IPS-18c (cell line): ENCODE results near the gene SGMS2.
A peak's percentile ranks its signal among the peaks of the same experiment; 100 is the strongest.
"Not testable (repeated sequence)": the region's sequence is repeated elsewhere in the genome, so short reads cannot be mapped to it uniquely, and the experiment has no call there.

Source experiments
- H3K4me3 ChIP-seq: 2 replicates; pipeline ENCODE4 v1.7.0; 2013; ENCODE audit warnings: low read depth, mild to moderate bottlenecking, low read length, moderate library complexity; ENCODE audit not compliant: insufficient read depth
- H3K9me3 ChIP-seq: one replicate; pipeline ENCODE4 v1.6.1; 2013; ENCODE audit warnings: mild to moderate bottlenecking, low read length, moderate library complexity; ENCODE audit not compliant: control insufficient read depth, insufficient read depth

The SGMS2 gene

DNA sequence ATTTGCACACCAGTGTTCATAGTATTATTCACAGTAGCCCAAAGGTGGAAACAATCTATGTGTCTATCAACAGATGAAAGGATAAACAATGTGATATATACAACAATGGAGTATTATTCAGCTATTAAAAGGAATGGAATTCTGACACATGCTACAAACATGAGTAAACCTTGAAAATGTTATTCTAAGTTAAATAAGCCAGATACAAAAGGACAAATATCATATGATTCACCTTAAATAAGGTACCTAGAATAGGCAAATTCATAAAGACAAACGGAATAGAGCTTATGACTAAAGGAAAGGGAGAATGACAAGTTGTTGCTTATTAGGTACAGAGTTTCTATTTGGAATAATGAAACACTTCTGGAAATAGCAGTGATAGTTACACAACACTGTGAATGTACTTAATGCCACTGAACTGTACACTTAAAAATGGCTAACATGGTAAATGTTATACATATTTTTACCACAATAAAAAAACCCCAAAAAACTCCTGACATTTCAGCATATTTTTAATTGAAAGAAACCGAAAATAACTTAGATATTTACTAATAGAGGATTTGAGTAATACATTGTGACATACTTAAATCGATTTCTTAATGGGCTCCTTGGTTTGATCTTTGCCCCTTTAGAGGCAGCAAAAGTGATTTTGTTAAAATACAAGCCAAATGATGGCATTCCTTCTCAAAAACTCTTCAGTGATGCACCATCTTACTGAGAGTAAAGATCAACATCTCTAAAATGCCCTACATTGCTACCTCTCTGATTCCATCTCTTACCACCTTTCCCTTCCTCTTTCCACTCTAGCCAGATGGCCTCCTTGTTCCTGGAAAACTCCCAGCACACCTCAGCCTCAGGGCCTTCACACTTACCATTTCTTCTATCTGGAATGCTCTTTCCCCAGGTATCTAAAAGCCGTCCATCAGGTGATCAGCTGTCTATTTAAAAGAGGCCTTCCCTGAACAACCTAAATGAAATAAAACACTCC, 98.0 kb downstream of the SGMS2 start:
- Histone ChIP-seq H3K4me3 (no peak overlapping the region), H3K9me3 (no peaks in the 10 kb centered on the region)

DNA sequence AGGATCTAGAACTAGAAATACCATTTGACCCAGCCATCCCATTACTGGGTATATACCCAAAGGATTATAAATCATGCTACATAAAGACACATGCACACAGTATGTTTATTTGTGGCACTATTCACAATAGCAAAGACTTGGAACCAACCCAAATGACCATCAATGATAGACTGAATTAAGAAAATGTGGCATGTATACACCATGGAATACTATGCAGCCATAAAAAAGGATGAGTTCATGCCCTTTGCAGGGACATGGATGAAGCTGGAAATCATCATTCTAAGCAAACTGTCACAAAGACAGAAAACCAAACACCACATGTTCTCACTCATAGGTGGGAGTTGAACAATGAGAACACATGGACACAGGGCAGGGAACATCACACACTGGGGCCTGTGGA, 101.0 kb downstream of the SGMS2 start:
- not testable (repeated sequence) for H3K4me3 ChIP-seq

DNA sequence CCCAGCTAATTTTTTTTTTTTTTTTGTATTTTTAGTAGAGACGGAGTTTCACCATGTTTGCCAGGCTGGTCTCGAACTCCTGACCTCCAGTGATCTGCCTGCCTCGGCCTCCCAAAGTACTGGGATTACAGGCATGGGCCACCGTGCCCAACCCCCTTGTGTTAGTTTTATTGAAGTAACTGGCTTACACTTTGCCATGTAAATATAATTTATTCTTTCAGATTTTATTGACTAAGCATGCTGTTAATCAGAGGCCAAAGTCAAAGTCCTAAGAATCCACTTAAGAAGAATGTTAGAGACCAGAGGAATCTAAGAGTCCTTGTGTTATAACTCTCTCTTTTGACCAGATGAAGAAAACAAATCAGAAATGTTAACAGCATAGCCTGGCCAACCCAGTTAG, 102.1 kb downstream of the SGMS2 start:
- not testable (repeated sequence) for H3K4me3 ChIP-seq, H3K9me3 ChIP-seq

More for the DNA sequence above, 101.0 kb downstream of the SGMS2 start:
- H3K9me3 ChIP-seq, result not testable (repeated sequence)

DNA sequence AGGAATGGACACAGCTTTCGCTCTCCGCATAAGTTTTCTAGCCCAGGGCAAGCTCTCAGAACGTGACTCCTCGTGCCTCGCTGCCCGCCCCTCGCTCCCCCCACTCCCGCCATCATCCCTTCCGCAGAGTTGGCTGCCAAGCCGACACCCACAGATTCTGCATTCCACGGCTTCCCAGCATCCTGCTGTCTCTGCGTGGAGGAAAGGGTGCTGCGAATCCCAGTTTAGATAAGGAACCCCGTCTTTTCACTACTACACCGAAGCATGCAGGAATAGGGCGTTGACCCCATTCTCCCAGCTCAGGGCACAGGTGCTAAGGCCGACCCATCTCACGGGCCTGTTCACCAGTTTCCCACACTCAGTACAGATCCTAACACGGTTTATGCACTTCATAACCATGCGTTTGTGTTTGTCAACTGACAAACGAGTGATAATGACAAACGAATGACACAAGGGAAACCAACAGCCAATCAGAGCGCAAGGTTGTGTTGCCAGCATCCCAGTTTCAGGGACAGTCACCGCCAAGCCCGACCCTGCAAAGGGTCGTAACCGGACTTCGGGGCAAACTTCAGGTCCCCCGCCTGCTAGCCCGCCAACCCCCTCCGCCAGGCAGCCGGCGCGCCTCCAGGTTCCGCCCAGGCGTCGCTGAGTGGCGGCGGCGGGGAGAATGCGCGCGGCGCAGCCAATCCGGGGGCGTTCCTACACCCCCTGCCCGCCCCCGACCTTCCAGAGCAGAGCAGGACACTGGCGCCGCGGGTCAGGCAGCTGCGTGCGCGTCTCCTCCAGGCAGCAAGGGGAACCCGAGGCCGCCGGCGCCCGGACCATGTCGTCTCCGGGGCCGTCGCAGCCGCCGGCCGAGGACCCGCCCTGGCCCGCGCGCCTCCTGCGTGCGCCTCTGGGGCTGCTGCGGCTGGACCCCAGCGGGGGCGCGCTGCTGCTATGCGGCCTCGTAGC, 106.4 kb downstream of the SGMS2 start, which contains the start of gene CYP2U1:
Gene CYP2U1, plus strand, starts transcription at position 729 of the 954 bp plus-strand sequence. Its CDS starts 95 bp downstream, at position 824.
- Histone ChIP-seq H3K9me3 (no peaks in the 10 kb centered on the region), H3K4me3 (peak within 1 kb of the TSS; percentile 72)

DNA sequence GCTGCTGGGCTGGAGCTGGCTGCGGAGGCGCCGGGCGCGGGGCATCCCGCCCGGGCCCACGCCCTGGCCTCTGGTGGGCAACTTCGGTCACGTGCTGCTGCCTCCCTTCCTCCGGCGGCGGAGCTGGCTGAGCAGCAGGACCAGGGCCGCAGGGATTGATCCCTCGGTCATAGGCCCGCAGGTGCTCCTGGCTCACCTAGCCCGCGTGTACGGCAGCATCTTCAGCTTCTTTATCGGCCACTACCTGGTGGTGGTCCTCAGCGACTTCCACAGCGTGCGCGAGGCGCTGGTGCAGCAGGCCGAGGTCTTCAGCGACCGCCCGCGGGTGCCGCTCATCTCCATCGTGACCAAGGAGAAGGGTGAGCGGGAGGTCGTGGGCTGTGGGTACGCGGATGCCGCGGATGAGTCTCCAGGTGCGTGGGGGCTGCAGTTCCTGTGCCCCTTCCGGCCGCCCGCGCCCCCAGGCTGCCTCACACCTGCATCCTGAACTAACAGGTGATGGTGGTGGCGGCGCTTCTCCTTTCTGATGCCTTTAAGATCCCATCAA, 107.1 kb downstream of the SGMS2 start:
- Histone ChIP-seq H3K4me3 (peak overlapping the region; percentile 72), H3K9me3 (no peaks in the 10 kb centered on the region)

DNA sequence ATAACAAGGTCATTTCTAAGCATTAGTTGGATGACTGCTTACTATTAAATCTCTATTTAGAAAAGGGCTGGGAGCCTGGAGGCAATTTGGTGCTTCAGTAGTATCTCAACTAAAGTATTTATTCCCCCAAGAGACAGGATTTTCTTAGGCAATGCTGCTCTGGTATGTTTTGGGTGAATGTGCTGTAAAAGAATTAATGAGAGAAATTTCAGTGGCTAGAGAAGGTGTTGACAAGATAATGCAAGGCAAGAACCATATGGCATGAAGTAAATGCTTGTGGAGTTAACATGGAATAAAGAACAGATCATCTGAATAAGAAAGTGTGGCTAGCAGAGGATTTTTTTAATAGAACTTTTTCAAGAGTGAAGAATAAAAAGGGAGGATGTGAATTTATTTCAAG, 110.5 kb downstream of the SGMS2 start:
- Histone ChIP-seq H3K9me3 (no peaks in the 10 kb centered on the region), H3K4me3 (no peak overlapping the region)

DNA sequence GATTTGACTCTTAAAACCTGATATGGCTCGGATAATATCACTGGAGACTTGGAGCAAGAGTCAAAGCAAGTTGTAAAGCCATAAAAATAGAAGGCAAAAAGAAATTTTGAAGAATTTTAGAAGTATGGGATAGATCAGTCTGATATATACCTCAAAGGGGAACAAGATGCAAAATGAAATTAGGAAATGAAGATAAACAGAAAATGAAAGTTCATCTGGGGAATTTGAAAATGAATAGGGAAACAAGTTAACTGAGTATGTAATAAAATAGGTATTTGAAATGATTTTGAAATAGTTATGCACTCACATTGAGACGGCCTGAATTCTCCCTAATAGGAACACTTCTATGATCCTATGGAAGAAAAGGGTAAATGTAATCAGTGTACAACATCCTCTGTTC, 112.3 kb downstream of the SGMS2 start:
- H3K9me3 ChIP-seq, result no peaks in the 10 kb centered on the region
- no peak overlapping the region for H3K4me3 ChIP-seq

DNA sequence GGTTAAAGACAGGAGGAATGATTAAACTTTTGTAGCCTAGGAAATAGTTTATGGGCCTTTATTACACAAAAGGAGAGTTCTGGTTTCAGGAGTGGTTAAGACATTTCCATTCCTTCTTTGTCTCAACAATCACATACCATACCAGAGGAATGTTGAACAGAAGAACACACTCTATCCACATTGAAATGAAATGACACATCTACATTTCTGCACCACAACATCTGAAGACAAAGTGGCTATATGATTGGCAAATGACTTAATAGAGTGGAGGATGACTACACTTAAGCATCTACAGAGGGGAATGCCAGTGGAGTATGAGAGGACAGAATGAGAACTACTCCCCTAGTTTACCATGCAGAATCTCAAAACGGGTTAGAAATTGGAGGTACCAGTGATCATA, 114.6 kb downstream of the SGMS2 start:
- Histone ChIP-seq H3K4me3 (no peak overlapping the region), H3K9me3 (no peaks in the 10 kb centered on the region)

DNA sequence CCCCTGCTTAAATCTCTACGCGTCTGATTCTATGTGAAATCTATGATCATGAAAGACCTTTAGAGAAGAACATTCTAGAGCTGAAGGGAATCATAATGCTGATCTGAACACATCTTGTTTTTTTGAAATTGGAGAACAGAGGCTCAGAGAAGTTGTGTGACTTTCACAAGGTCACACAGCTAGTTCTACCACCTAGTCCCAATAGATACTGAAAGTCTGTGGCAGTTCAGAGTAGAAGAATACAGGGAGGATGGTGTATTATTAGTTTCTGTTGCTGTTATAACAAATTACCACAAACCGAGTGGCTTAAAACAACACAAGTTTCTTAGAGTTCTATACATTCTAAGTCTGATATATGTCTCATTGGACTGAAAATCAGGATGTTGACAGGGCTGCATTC, 121.1 kb downstream of the SGMS2 start:
- Histone ChIP-seq H3K9me3 (no peaks in the 10 kb centered on the region), H3K4me3 (no peak overlapping the region)

DNA sequence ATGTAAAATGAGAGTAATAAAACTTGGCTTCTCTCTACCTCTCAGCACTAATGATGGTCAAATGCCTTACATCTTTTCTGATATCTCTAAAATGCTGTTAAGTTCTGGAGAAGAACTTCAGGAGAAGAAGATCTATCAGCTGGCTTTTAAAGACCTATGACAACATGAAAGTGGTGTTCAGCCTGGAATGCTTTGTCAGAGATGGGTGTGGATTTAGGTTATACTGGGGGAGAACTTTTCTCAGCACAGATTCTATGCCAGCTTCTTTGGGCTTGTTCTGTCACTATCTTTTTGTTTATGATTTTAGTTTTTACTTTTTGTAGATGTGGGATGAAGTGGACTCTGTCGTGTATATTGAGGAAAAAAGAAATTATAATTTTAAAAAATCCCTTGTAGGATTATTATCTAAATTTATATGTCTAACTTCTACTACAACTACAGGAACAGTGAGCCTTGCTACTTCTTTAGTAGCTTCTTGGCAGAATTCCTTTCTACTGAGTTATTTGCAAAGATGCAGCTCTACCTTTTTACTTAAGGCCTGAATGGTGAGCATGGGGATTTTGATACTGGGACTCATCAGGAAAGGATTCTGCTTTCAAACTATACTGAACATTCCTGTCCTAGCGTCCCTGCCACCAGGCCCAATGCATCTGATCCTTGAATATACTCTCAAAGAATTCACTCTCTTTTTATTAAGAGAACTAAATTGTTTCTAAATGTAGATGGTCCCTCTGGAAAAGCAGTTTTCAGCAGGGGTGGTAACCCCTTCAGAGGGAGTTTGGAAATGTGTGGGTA, 126.2 kb downstream of the SGMS2 start:
- no peak overlapping the region for H3K4me3 ChIP-seq
- H3K9me3 ChIP-seq, result no peaks in the 10 kb centered on the region

DNA sequence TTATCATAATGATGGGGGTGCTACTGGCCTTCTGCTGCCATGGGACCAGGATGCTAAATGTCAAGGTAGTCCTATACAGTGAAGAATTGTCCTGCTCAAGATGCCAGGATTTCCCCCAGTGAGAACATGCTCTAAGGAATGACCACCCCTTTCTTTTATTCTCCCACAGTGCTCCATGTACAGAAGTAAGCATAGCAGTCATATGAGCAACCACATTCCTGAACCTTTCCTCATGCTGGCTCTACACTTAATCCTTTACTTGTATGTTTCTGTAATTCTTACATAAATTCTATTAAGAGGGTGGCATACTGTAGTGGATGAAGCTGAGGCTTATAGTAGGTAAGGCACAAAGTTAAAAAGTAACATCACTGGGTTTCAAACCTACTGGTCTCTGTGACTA, 126.8 kb downstream of the SGMS2 start:
- H3K9me3 ChIP-seq, result no peaks in the 10 kb centered on the region

DNA sequence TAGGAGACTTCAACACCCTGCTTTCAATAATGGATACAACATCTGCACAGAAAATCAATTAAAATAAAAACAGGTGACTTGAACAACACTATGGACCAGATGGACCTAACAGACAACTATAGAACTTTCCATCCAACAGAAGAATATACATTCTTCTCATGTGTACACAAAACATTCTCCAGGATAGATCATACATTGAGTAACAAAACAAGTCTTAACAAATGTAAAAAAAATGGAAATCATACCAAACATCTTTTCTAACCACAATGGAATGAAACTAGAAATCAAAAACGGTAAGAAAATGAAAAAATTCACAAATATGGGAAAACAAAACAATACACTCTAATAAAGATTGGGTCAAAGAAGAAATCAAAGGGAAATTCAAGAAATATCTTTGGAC, 131.3 kb downstream of the SGMS2 start:
- no peak overlapping the region for H3K4me3 ChIP-seq
- H3K9me3 ChIP-seq, result peaks cover 2% of the 10 kb centered on the region

More for the DNA sequence above, 126.8 kb downstream of the SGMS2 start:
- H3K4me3 ChIP-seq, result no peak overlapping the region
